Measurements from ENCODE around the gene ACD. TPM values are rescaled to one million over a fixed set of nuclear protein-coding genes. Genes with fewer than 3 reads are reported as not detected.

ACD gene
- total RNA-seq, 1 experiment from 2014 or later: 34.7 TPM

GRCh38 chr16:67657751-67658518 lies 2.1 kb downstream of the ACD start:
- no TSS peak for BruUV-seq (replicated peaks)
- CTCF ChIA-PET: interaction anchor here (0.6 kb wide), 1 partner anchor 13 kb away, joined by 11 read pairs; the partner anchor contains the start of gene CARMIL2

GRCh38 chr16:67657017-67657608 lies 2.9 kb downstream of the ACD start:
- TF ChIP-seq EZH2 (IDR thresholded peaks at IDR 0.05; ENCODE audit: low read depth): no peak
- no peak for TF ChIP-seq CTCF (conservative IDR thresholded peaks at IDR 0.05)
- H3K4me2 ChIP-seq: no peak overlapping the region
- H3K27me3 ChIP-seq (ENCODE audit: insufficient read depth, low read depth): peaks cover 18% of the 10 kb centered on the region
- CTCF ChIA-PET: no interaction called here
- H3K79me2 ChIP-seq (ENCODE audit: low read depth): peaks cover 8% of the 10 kb centered on the region
- peaks cover 12% of the 10 kb centered on the region for H3K4me1 ChIP-seq (replicated peaks; ENCODE audit: insufficient read depth)
- no peaks in the 10 kb centered on the region for H3K9me3 ChIP-seq (ENCODE audit: insufficient read depth, low read depth)
- no peak overlapping the region for H3K4me3 ChIP-seq
- H2AFZ ChIP-seq: no peak overlapping the region
- H4K20me1 ChIP-seq (ENCODE audit: insufficient read depth): no peaks in the 10 kb centered on the region
- H3F3A ChIP-seq (ENCODE audit: insufficient read depth, low read depth): peaks cover 5% of the 10 kb centered on the region
- H3K36me3 ChIP-seq (ENCODE audit: low read depth): no peaks in the 10 kb centered on the region
- no peak overlapping the region for H3K27ac ChIP-seq
- intact Hi-C loops (cut with micrococcal nuclease; ENCODE audit: unreplicated experiment): no loop called here
- POLR2A ChIA-PET (ENCODE audit: unreplicated experiment): no interaction called here
- BruUV-seq (replicated peaks): no TSS peak
- DNase-seq: no peak
- H3K9me2 ChIP-seq (ENCODE audit: insufficient read depth): no peaks in the 10 kb centered on the region

More at GRCh38 chr16:67657751-67658518, 2.1 kb downstream of the ACD start:
- Histone ChIP-seq H3K36me3 (ENCODE audit: low read depth) (no peaks in the 10 kb centered on the region), H3F3A (ENCODE audit: insufficient read depth, low read depth) (peaks cover 9% of the 10 kb centered on the region), H3K27ac (no peak overlapping the region), H2AFZ (no peak overlapping the region), H3K9me2 (ENCODE audit: insufficient read depth) (no peaks in the 10 kb centered on the region), H4K20me1 (ENCODE audit: insufficient read depth) (no peaks in the 10 kb centered on the region), H3K4me1 (replicated peaks; ENCODE audit: insufficient read depth) (peaks cover 12% of the 10 kb centered on the region), H3K4me3 (no peak overlapping the region), H3K9me3 (ENCODE audit: insufficient read depth, low read depth) (no peaks in the 10 kb centered on the region), H3K27me3 (ENCODE audit: insufficient read depth, low read depth) (peaks cover 14% of the 10 kb centered on the region), H3K4me2 (no peak overlapping the region), H3K79me2 (ENCODE audit: low read depth) (peaks cover 8% of the 10 kb centered on the region)
- POLR2A ChIA-PET (ENCODE audit: unreplicated experiment): no interaction called here
- DNase-seq: peak in 1 of 2 experiments; percentile 10
- TF ChIP-seq EZH2 (IDR thresholded peaks at IDR 0.05; ENCODE audit: low read depth): no peak
- TF ChIP-seq CTCF (conservative IDR thresholded peaks at IDR 0.05): no peak
- intact Hi-C loops (cut with micrococcal nuclease; ENCODE audit: unreplicated experiment): no loop called here

- TF ChIP-seq CTCF (conservative IDR thresholded peaks at IDR 0.05) (no peak), EZH2 (IDR thresholded peaks at IDR 0.05; ENCODE audit: low read depth) (no peak)
- H3K27me3 ChIP-seq (ENCODE audit: insufficient read depth, low read depth): peaks cover 24% of the 10 kb centered on the region
- H3K4me3 ChIP-seq: no peak overlapping the region
- H3K9me3 ChIP-seq (ENCODE audit: insufficient read depth, low read depth): no peaks in the 10 kb centered on the region
- H3K9me2 ChIP-seq (ENCODE audit: insufficient read depth): no peaks in the 10 kb centered on the region
- BruUV-seq (replicated peaks): no TSS peak
- H3K36me3 ChIP-seq (ENCODE audit: low read depth): no peaks in the 10 kb centered on the region
- DNase-seq: no peak
- peaks cover 8% of the 10 kb centered on the region for H3K79me2 ChIP-seq (ENCODE audit: low read depth)
- H4K20me1 ChIP-seq (ENCODE audit: insufficient read depth): no peaks in the 10 kb centered on the region
- no peak overlapping the region for H2AFZ ChIP-seq
- peaks cover 5% of the 10 kb centered on the region for H3F3A ChIP-seq (ENCODE audit: insufficient read depth, low read depth)
- intact Hi-C loops (cut with micrococcal nuclease; ENCODE audit: unreplicated experiment): no loop called here
- H3K27ac ChIP-seq: no peak overlapping the region
- no peak overlapping the region for H3K4me2 ChIP-seq
- CTCF ChIA-PET: no interaction called here
- peaks cover 12% of the 10 kb centered on the region for H3K4me1 ChIP-seq (replicated peaks; ENCODE audit: insufficient read depth)
- POLR2A ChIA-PET (ENCODE audit: unreplicated experiment): no interaction called here
Observed at GRCh38 chr16:67656344-67657016, 3.6 kb downstream of the ACD start.

Measured in PC-9 (cell line).